ENCODE results near the gene GLP1R. TPM values are rescaled to one million over a fixed set of nuclear protein-coding genes. Genes with fewer than 3 reads are reported as not detected.
"Not testable (repeated sequence)": the region's sequence is repeated elsewhere in the genome, so short reads cannot be mapped to it uniquely, and the experiment has no call there.

The GLP1R gene
- polyA plus RNA-seq, 1 of the 3 experiments (the other 2 are of a cell fraction) = not detected

DNA sequence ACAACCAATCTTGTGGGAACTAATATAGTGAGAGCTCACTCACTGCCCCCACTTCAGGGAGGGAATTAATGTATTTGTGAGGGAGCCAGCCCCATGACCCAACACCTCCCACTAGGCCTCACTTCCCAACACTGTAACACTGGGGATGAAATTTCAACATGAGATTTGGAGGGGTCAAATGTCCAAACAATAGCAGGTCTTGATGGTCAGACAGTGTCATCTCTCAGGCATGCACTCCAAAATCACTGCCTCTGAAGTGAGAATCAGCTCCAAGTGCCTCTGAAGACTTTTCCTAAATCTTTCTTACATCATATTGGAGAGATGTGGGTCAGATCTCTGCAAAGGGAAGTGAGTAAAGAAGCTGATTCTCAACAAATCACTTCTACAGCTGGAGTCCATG is 80.3 kb downstream of the GLP1R start (continued):
- TF ChIP-seq, protein P1, sequence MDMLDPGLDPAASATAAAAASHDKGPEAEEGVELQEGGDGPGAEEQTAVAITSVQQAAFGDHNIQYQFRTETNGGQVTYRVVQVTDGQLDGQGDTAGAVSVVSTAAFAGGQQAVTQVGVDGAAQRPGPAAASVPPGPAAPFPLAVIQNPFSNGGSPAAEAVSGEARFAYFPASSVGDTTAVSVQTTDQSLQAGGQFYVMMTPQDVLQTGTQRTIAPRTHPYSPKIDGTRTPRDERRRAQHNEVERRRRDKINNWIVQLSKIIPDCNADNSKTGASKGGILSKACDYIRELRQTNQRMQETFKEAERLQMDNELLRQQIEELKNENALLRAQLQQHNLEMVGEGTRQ (IDR thresholded peaks at IDR 0.05; ENCODE audit: borderline replicate concordance, low read depth, low read length) = no peak

DNA sequence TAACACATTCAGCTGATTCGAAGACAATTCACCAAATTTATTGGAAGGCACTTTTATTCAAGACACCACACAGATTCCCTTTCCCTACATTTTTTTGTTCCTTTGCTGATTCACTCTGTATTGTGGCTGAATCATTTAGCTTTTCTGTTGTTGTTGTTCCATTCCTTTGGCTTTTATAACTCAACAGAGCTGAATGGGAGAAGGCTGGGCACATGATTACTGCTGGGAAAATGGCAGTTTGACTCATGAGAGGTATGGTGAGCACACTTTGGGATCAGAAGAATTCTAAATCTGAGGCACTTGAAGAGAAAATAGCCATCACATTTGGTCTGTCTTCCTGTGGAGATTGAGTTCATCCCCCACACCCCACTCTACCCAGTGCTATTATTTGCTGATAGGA is 82.1 kb downstream of the GLP1R start:
- H3K9me2 ChIP-seq = no peaks in the 10 kb centered on the region
- H3K9me3 ChIP-seq = no peaks in the 10 kb centered on the region
- H4K20me1 ChIP-seq (ENCODE audit: insufficient read depth) = no peaks in the 10 kb centered on the region
- no peaks in the 10 kb centered on the region for H3K4me1 ChIP-seq (ENCODE audit: control insufficient read depth in 1 of 2, insufficient read depth in 2 of 2, low read depth in 1 of 2, low read length in 1 of 2)
- H3K4me3 ChIP-seq (ENCODE audit: low read depth in 2 of 2, low read length in 1 of 2) = no peak overlapping the region
- H3K79me2 ChIP-seq (ENCODE audit: insufficient read depth) = no peaks in the 10 kb centered on the region
- no peak overlapping the region for H2AFZ ChIP-seq (ENCODE audit: low read depth)
- H3K27ac ChIP-seq (ENCODE audit: low read depth in 2 of 2, low read length in 1 of 2) = no peak overlapping the region
- no peaks in the 10 kb centered on the region for H3K36me3 ChIP-seq (replicated peaks in 1 of 2; ENCODE audit: control insufficient read depth in 1 of 2, insufficient read depth in 2 of 2, low read length in 1 of 2)
- POLR2A ChIA-PET = no interaction called here
- no peak for DNase-seq
- H3F3A ChIP-seq (replicated peaks; ENCODE audit: insufficient read depth) = no peaks in the 10 kb centered on the region
- CTCF ChIA-PET = no interaction called here
- H3K27me3 ChIP-seq (ENCODE audit: insufficient read depth) = no peaks in the 10 kb centered on the region
- no peak overlapping the region for H3K9ac ChIP-seq
- WGBS (ENCODE audit: low lambda C conversion rate) = 25% methylated on average over 1 of the region's 1 CpG
- H3K4me2 ChIP-seq = no peak overlapping the region
- TF ChIP-seq JUND (IDR thresholded peaks at IDR 0.05) (no peak), EZH2phosphoT487 (IDR thresholded peaks at IDR 0.05; ENCODE audit: borderline replicate concordance, low read depth) (no peak), EP300 (IDR thresholded peaks at IDR 0.05; ENCODE audit: borderline replicate concordance in 1 of 2, low read depth in 1 of 2, low read length in 1 of 2) (no peak), FOXM1 (IDR thresholded peaks at IDR 0.05; ENCODE audit: low read depth) (no peak), MEF2A (IDR thresholded peaks at IDR 0.05; ENCODE audit: borderline replicate concordance, low read depth) (no peak), ELF1 (IDR thresholded peaks at IDR 0.05) (no peak)
- TF ChIP-seq, protein P2, sequence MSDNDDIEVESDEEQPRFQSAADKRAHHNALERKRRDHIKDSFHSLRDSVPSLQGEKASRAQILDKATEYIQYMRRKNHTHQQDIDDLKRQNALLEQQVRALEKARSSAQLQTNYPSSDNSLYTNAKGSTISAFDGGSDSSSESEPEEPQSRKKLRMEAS (IDR thresholded peaks at IDR 0.05; ENCODE audit: low read depth) = no peak

DNA sequence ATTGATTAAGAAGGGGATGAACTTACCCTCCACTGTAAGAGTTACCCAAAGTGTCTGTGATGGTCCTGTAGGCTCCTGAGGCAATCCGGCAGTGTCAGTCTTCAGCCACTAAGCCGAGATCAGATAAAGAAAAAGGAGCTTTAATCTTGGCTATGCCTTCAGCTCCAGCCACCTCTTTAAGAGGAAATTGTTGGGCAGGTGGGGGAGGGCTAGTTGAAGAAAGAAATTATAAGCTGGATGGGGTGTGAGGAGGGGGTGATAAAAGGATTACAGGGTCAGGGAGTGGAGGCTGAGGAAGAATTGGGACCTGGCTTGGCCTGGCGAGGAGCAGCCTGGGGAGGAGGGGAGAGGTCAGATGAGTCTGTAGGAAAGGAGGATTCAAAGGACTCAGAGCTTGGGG is 86.2 kb downstream of the GLP1R start:
- H3K4me2 ChIP-seq; POLR2A ChIA-PET; CTCF ChIA-PET; H3K9ac ChIP-seq; H3K27me3 ChIP-seq (ENCODE audit: insufficient read depth); H3K36me3 ChIP-seq (replicated peaks in 1 of 2; ENCODE audit: control insufficient read depth in 1 of 2, insufficient read depth in 2 of 2, low read length in 1 of 2); DNase-seq; H3K9me3 ChIP-seq; H3K4me3 ChIP-seq (ENCODE audit: low read depth in 2 of 2, low read length in 1 of 2); H4K20me1 ChIP-seq (ENCODE audit: insufficient read depth); H3K4me1 ChIP-seq (ENCODE audit: control insufficient read depth in 1 of 2, insufficient read depth in 2 of 2, low read depth in 1 of 2, low read length in 1 of 2); H3F3A ChIP-seq (replicated peaks; ENCODE audit: insufficient read depth); H3K27ac ChIP-seq (ENCODE audit: low read depth in 2 of 2, low read length in 1 of 2); H2AFZ ChIP-seq (ENCODE audit: low read depth); H3K79me2 ChIP-seq (ENCODE audit: insufficient read depth); H3K9me2 ChIP-seq: not testable (repeated sequence)
- 24% methylated on average over 3 of the region's 3 CpGs for WGBS (ENCODE audit: low lambda C conversion rate)

DNA sequence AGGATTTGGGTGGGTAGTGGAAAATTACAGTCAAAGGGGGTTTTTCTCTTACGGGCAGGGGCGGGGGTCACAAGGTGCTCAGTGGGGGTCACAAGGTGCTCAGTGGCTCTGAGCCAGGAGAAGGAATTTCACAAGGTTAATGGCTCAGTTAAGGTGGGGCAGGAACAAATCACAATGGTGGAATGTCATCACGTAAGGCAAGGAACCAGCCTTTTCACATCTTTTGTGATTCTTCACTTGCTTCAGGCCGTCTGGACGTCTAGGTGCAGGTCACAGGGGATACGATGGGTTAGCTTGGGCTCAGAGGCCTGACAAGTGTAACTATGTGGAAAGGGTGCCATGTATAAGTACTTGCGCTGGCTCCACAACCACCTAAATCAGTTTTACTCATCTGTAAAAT is 87.6 kb downstream of the GLP1R start:
- WGBS (ENCODE audit: low lambda C conversion rate) = 48% methylated on average over 7 of the region's 7 CpGs
- CTCF ChIA-PET, H3K9ac ChIP-seq: not testable (repeated sequence)

More for the DNA sequence above, 87.6 kb downstream of the GLP1R start:
- H3K9me2 ChIP-seq; H3K4me2 ChIP-seq; H3K27ac ChIP-seq (ENCODE audit: low read depth in 2 of 2, low read length in 1 of 2); H3K9me3 ChIP-seq; H3K36me3 ChIP-seq (replicated peaks in 1 of 2; ENCODE audit: control insufficient read depth in 1 of 2, insufficient read depth in 2 of 2, low read length in 1 of 2); H3K79me2 ChIP-seq (ENCODE audit: insufficient read depth); H4K20me1 ChIP-seq (ENCODE audit: insufficient read depth); H3K4me3 ChIP-seq (ENCODE audit: low read depth in 2 of 2, low read length in 1 of 2); H3F3A ChIP-seq (replicated peaks; ENCODE audit: insufficient read depth); POLR2A ChIA-PET; H3K27me3 ChIP-seq (ENCODE audit: insufficient read depth); DNase-seq; H2AFZ ChIP-seq (ENCODE audit: low read depth); H3K4me1 ChIP-seq (ENCODE audit: control insufficient read depth in 1 of 2, insufficient read depth in 2 of 2, low read depth in 1 of 2, low read length in 1 of 2): not testable (repeated sequence)

Measured in SK-N-SH (cell line).